BJ (cell line): ENCODE results near the gene LYST. TPM values are rescaled to one million over a fixed set of nuclear protein-coding genes. Genes with fewer than 3 reads are reported as not detected.
"Not testable (repeated sequence)": the region's sequence is repeated elsewhere in the genome, so short reads cannot be mapped to it uniquely, and the experiment has no call there.

ENCODE experiments used
- CTCF ChIA-PET: fragments of 350-600 bp; formaldehyde crosslinking; extraction: SDS; loops from one replicate; lab custom pipeline; 2021; ENCODE audit warnings: antibody characterized with exemption, inconsistent platforms; lab: Yijun Ruan, JAX
- POLR2A ChIA-PET: fragments of 300-600 bp; sonication (Branson Sonifier 250); formaldehyde crosslinking; extraction: SDS; loops from one replicate; lab custom pipeline; 2021; ENCODE audit warnings: antibody characterized with exemption; lab: Charles Lee
- DNase-seq: peaks from one replicate; pipeline ENCODE4 v3.0.0-alpha.2; 2011; ENCODE audit warnings: low read depth
- H3K27me3 ChIP-seq: 2 replicates; pipeline ENCODE4 v1.6.0; 2011; ENCODE audit warnings: low read length; ENCODE audit not compliant: control insufficient read depth, insufficient read depth
- H3K36me3 ChIP-seq: 2 replicates; pipeline ENCODE4 v1.5.1; 2011; ENCODE audit warnings: low read length; ENCODE audit not compliant: control insufficient read depth, insufficient read depth
- H3K4me3 ChIP-seq: 2 replicates; pipeline ENCODE4 v1.5.1; 2011; ENCODE audit warnings: low read depth, mild to moderate bottlenecking, control low read depth, low read length
- CTCF ChIP-seq: IDR thresholded peaks from 2 replicates; pipeline ENCODE4 v1.5.1; 2011; ENCODE audit warnings: low read depth, mild to moderate bottlenecking, control low read depth, inconsistent platforms, low read length, moderate library complexity; ENCODE audit not compliant: insufficient read depth
- polyA plus RNA-seq: library from polyadenylated mRNA; depleted of rRNA; stranded (reverse); fragments of >200 nt; gene quantifications from 2 replicates; pipeline ENCODE4 v1.2.3, GENCODE V29; 2011

LYST gene
- polyA plus RNA-seq, 1 experiment, result 7.2 TPM

DNA sequence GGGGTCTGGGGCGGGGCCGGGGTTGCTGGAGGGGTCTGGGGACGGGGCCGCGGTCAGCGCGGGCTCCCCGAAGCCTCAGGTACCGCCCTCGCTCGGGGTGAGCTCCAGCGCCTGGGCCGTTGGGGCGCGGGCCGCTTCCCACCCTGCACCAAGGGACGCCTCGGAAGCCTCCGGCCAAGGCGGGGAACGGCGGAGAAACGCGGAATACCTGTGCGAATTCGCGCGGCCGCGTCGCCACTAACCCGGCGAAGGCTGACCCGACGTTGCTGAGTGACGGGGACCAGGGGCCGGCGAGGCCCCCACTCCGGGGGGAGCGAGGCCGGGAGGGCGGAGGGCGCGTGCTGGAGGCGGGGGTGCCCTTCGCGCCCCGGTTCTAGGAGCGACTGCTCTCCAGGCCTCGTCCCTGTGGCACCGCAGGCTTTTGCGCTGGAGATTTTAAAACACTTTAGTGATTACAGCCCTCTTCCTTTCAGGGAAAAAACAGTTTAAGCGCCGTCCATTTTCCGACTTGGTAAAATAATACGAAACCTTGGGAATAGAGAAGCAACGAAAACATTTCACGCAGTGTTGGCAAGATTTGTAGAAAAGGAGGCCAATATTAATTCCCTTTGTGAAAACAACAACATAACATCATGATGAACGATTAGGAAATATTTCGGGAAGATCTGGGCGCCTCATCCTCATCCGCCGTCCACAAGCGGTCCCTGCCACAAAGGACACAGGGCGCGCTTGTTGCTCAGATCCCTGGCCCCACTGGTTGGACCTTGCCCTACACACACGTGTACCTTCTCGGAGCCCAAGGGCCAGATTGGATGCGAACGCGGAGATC lies 216.2 kb downstream of the LYST start:
- no peaks in the 10 kb centered on the region for H3K36me3 ChIP-seq
- CTCF ChIA-PET, result no interaction called here
- H3K4me3 ChIP-seq, result peak overlapping the region; percentile 29
- POLR2A ChIA-PET, result no interaction called here
- H3K27me3 ChIP-seq, result peaks cover 12% of the 10 kb centered on the region
- TF ChIP-seq CTCF, result no peak
- no peak for DNase-seq

DNA sequence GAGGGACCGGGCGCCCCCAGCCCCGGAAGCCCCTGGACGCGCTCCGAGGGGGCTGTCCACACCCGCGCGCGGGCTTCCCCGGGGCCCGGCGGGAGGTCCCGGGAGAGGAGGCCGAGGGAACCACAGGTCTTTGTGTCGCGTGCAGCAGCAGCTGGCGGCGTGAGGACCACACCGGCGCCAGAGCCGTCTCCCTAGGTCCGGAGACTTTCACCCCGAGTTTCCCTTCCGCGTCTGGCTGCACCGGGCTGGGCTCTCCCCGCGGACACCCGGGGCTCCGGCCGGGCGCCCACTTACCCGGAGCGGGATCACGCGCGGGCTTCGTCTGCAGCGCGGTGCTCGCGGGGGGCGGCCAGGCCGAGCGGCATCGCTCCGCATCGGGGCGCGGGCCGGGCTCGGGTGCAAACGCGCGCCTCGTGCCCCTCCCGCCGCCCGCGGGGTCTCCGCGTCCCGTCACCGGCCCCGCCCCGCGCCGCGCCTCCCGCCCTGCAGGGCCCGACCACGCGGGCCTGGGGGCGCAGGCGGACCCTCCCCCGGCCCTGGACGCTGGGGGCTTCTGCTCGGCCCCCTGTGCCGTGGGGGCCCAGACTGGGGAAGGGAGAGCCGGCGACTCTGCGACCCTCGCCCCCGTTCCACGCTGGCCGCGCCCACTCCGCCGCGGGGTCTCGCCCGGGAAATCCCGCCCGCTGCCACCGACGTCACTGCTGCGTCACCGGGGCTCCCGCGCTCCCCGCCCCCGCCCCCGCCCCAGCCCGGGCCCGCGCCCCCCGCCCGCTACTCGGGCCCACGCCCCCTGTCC lies 217.1 kb downstream of the LYST start, which contains the start of gene GNG4:
Gene GNG4 (minus strand): TSS at position 417 of the 796 bp plus-strand sequence. CDS start 65,946 bp downstream, outside the sequence.
- ChIA-PET POLR2A (no interaction called here), CTCF (no interaction called here)
- DNase-seq, result no peak
- TF ChIP-seq CTCF, result no peak
- H3K36me3 ChIP-seq, result no peaks in the 10 kb centered on the region
- peak within 1 kb of the TSS; percentile 40 for H3K4me3 ChIP-seq
- H3K27me3 ChIP-seq, result peaks cover 14% of the 10 kb centered on the region

- Histone ChIP-seq H3K27me3 (peaks cover 14% of the 10 kb centered on the region), H3K4me3 (peak overlapping the region; percentile 40; the same call in 1 of the 2 replicates), H3K36me3 (no peaks in the 10 kb centered on the region)
- POLR2A ChIA-PET, result no interaction called here
- CTCF ChIA-PET, result no interaction called here
- no peak for TF ChIP-seq CTCF
- no peak for DNase-seq
Observed at GRCh38 chr1:235648954-235649367, 217.7 kb downstream of the LYST start.

- Histone ChIP-seq H3K4me3 (no peak overlapping the region), H3K36me3 (no peaks in the 10 kb centered on the region), H3K27me3 (peaks cover 14% of the 10 kb centered on the region)
- DNase-seq, result no peak
- TF ChIP-seq CTCF, result no peak
- ChIA-PET CTCF (no interaction called here), POLR2A (no interaction called here)
Observed at GRCh38 chr1:235648407-235648907, 218.2 kb downstream of the LYST start.

DNA sequence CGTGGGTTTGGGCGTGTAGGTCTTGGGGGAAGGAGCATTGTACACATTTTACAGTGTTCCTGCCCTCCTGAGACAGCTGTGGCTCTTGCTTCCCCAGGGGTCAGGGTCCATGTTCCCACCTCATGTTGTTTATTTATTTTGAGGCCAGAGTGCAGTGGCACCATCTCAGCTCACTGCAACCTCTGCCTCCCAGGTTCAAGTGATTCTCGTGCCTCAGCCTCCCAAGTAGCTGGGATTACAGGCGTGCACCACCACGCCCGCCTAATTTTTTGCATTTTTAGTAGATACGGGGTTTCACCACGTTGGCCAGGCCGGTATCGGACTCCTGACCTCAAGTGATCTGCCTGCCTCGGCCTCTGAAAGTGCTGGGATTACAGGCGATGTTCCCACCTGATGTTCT lies 219.2 kb downstream of the LYST start:
- H3K4me3 ChIP-seq, POLR2A ChIA-PET, CTCF ChIA-PET, DNase-seq, H3K36me3 ChIP-seq: not testable (repeated sequence)
- H3K27me3 ChIP-seq, result peaks cover 14% of the 10 kb centered on the region
